H1 (cell line): ENCODE measurements around the gene COL4A2. TPM values are rescaled to one million over a fixed set of nuclear protein-coding genes. Genes with fewer than 3 reads are reported as not detected.

Experiments
- RAD21 ChIP-seq, 2 experiments: IDR thresholded peaks in 1 of 2; conservative IDR thresholded peaks in 1 of 2; 2 replicates each; pipeline ENCODE4 v1.6.1; 2011; ENCODE audit warnings: low read depth in 2 of 2, low read length in 2 of 2, improper control_type of control experiment in 1 of 2, inconsistent platforms in 1 of 2, mild to moderate bottlenecking in 1 of 2, moderate library complexity in 1 of 2
- polyA plus RNA-seq, 7 experiments: library from polyadenylated mRNA; depleted of rRNA in 3 of 7; stranded (reverse) in 5 of 7; unstranded in 2 of 7; fragments of >200 nt in 5 of 7; fragments of 200-250 nt in 2 of 7; gene quantifications; 1 replicate in 5 of 7; 2 replicates in 1 of 7; 4 replicates in 1 of 7; pipeline versions ENCODE4 v1.2.1 to v1.2.3, GENCODE V29; 2011 to 2013; ENCODE audit warnings: missing spikeins in 2 of 7, mixed read lengths in 2 of 7
- total RNA-seq: library from RNA; stranded (reverse); fragmentation: NEBNext Ultra II Directional; extraction: Animal tissue kit (Norgen Biotek cat#: 25700); gene quantifications from 2 replicates; pipeline ENCODE4 v1.2.1, GENCODE V29; 2021

COL4A2 gene
- total and polyA plus RNA-seq, 2 of the 8 experiments (the other 6 are each of a cell fraction or from before 2014, with no cell fraction given): 80.4 to 87.3 TPM

- no peak; a peak in 1 of 4 replicates for TF ChIP-seq RAD21 (IDR thresholded peaks at IDR 0.05 in 1 of 2, conservative IDR thresholded peaks at IDR 0.05 in 1 of 2; ENCODE audit: low read depth in 2 of 2, low read length in 2 of 2)
Observed at GRCh38 chr13:110354715-110355473, 47.8 kb downstream of the COL4A2 start (continued).
